GM12891 (cell line): ENCODE results near the gene TOP1.

Experiments
- DNase-seq: peaks from one replicate; pipeline ENCODE4 v3.0.0; 2011; ENCODE audit warnings: low spot score; ENCODE audit not compliant: insufficient read length
- FAIRE-seq: peaks from 2 replicates; lab custom pipeline; 2011; peaks lifted over from hg19 to GRCh38; lab: Jason Lieb, UNC
- PAX5 ChIP-seq: IDR thresholded peaks from 2 replicates; pipeline ENCODE4 v1.6.1; 2011; ENCODE audit warnings: low read length, moderate library complexity, mild to moderate bottlenecking; ENCODE audit not compliant: insufficient read depth, severe bottlenecking
- POLR2A ChIP-seq: IDR thresholded peaks from 2 replicates; pipeline ENCODE4 v1.6.1; 2011; ENCODE audit warnings: low read depth, low read length, control low read depth
- POLR2AphosphoS5 ChIP-seq: IDR thresholded peaks from 2 replicates; pipeline ENCODE4 v1.6.1; 2011; ENCODE audit warnings: low read depth, low read length, control low read depth
- POU2F2 ChIP-seq: IDR thresholded peaks from 2 replicates; pipeline ENCODE4 v1.6.1; 2011; ENCODE audit warnings: low read depth, mild to moderate bottlenecking, control low read depth, low read length, moderate library complexity
- SPI1 ChIP-seq: IDR thresholded peaks from 2 replicates; pipeline ENCODE4 v1.6.1; 2011; ENCODE audit warnings: low read depth, low read length, control low read depth
- TAF1 ChIP-seq: IDR thresholded peaks from 2 replicates; pipeline ENCODE4 v1.6.1; 2011; ENCODE audit warnings: low read depth, low read length, control low read depth

TOP1 gene

GRCh38 chr20:41014561-41015088 is 14.0 kb upstream of the TOP1 start:
- FAIRE-seq (no peak), DNase-seq (no peak)
- TF ChIP-seq SPI1, result no peak
- no peak for TF ChIP-seq POU2F2
- no peak for TF ChIP-seq POLR2A
- no peak for TF ChIP-seq TAF1
- TF ChIP-seq POLR2AphosphoS5, result no peak
- TF ChIP-seq PAX5, result no peak

- no peak for FAIRE-seq
- TF ChIP-seq POLR2A, result no peak
- TF ChIP-seq PAX5, result no peak
- no peak for TF ChIP-seq POU2F2
- no peak for TF ChIP-seq SPI1
- TF ChIP-seq TAF1, result no peak
- no peak for DNase-seq
Observed at GRCh38 chr20:41017448-41018042, 11.1 kb upstream of the TOP1 start.

- no peak for DNase-seq
- FAIRE-seq, result no peak
- TF ChIP-seq POLR2AphosphoS5, result no peak
Observed at GRCh38 chr20:41018153-41018552, 10.5 kb upstream of the TOP1 start.

GRCh38 chr20:41023549-41023948 is 5.1 kb upstream of the TOP1 start:
- no peak for TF ChIP-seq POLR2A
- no peak for TF ChIP-seq PAX5
- no peak for TF ChIP-seq SPI1
- FAIRE-seq (no peak), DNase-seq (no peak)

GRCh38 chr20:41027366-41027765 is 1.3 kb upstream of the TOP1 start:
- FAIRE-seq (no peak), DNase-seq (no peak)
- TF ChIP-seq TAF1 (no peak), PAX5 (no peak), POLR2A (no peak)

GRCh38 chr20:41027872-41028358 is 707 bp upstream of the TOP1 start:
- DNase-seq (no peak), FAIRE-seq (no peak)
- no peak for TF ChIP-seq TAF1
- TF ChIP-seq PAX5, result no peak
- TF ChIP-seq POU2F2, result no peak
- no peak for TF ChIP-seq POLR2AphosphoS5

GRCh38 chr20:41029150-41029901 is 704 bp downstream of the TOP1 start:
- FAIRE-seq (no peak), DNase-seq (no peak)
- TF ChIP-seq SPI1, result no peak
- no peak for TF ChIP-seq POLR2A
- TF ChIP-seq PAX5, result no peak
- TF ChIP-seq POLR2AphosphoS5, result no peak
- TF ChIP-seq POU2F2, result no peak
- TF ChIP-seq TAF1, result no peak

- no peak for TF ChIP-seq SPI1
- no peak for TF ChIP-seq PAX5
- TF ChIP-seq POLR2A, result no peak
- no peak for TF ChIP-seq POU2F2
- no peak for TF ChIP-seq TAF1
- no peak for TF ChIP-seq POLR2AphosphoS5
- no peak for DNase-seq
- no peak for FAIRE-seq
Observed at GRCh38 chr20:41030061-41030460, 1.4 kb downstream of the TOP1 start.

GRCh38 chr20:41030531-41031242 is 2.1 kb downstream of the TOP1 start:
- no peak for DNase-seq
- TF ChIP-seq PAX5, result no peak
- no peak for TF ChIP-seq SPI1
- TF ChIP-seq POLR2AphosphoS5, result no peak
- TF ChIP-seq POLR2A, result no peak
- FAIRE-seq, result no peak

GRCh38 chr20:41031243-41031619 is 2.6 kb downstream of the TOP1 start:
- FAIRE-seq, result no peak
- TF ChIP-seq POU2F2 (no peak), POLR2A (no peak)

More at GRCh38 chr20:41031243-41031619, 2.6 kb downstream of the TOP1 start:
- DNase-seq, result no peak
